T47D (cell line): ENCODE results near the gene F10.

Experiments used
- DNase-seq, 2 experiments: peaks; one replicate each; pipeline versions ENCODE4 v3.0.0 to v3.0.0-alpha.2; 2011 to 2012; ENCODE audit warnings: low read depth in 1 of 2, low spot score in 1 of 2
- JUND ChIP-seq: IDR thresholded peaks from 2 replicates; pipeline ENCODE4 v1.6.1; 2012; ENCODE audit warnings: low read depth
- in situ Hi-C: cut with HindIII; loops from 2 replicates; pipeline ENCODE4 v1.10.0; 2016; ENCODE audit warnings: low sequenced_read_pairs, low pct_unique_long_range_greater_than_20kb

The F10 gene

GRCh38 chr13:113112893-113113845, 9.4 kb upstream of the F10 start:
- no peak for DNase-seq
- no peak for TF ChIP-seq JUND
- in situ Hi-C loops, result no loop called here

- TF ChIP-seq JUND, result no peak
- in situ Hi-C loops, result no loop called here
- no peak for DNase-seq
Observed at GRCh38 chr13:113113846-113114271, 8.7 kb upstream of the F10 start.

GRCh38 chr13:113114511-113115362, 7.9 kb upstream of the F10 start:
- in situ Hi-C loops, result no loop called here
- no peak for DNase-seq
- TF ChIP-seq JUND, result no peak

GRCh38 chr13:113115363-113116205, 7.0 kb upstream of the F10 start:
- in situ Hi-C loops, result no loop called here
- DNase-seq, result no peak
- TF ChIP-seq JUND, result no peak

GRCh38 chr13:113116206-113116800, 6.3 kb upstream of the F10 start:
- no peak for TF ChIP-seq JUND
- no peak for DNase-seq
- in situ Hi-C loops, result no loop called here

GRCh38 chr13:113116871-113117271, 5.7 kb upstream of the F10 start:
- in situ Hi-C loops, result no loop called here

GRCh38 chr13:113117335-113117872, 5.2 kb upstream of the F10 start:
- in situ Hi-C loops, result no loop called here
- no peak for DNase-seq
- TF ChIP-seq JUND, result no peak

More at GRCh38 chr13:113116871-113117271, 5.7 kb upstream of the F10 start:
- TF ChIP-seq JUND, result no peak
- DNase-seq, result no peak

GRCh38 chr13:113117911-113118260, 4.7 kb upstream of the F10 start:
- no peak for TF ChIP-seq JUND
- in situ Hi-C loops, result no loop called here
- DNase-seq, result no peak

- in situ Hi-C loops, result no loop called here
- DNase-seq, result no peak
- TF ChIP-seq JUND, result no peak
Observed at GRCh38 chr13:113118261-113119021, 4.2 kb upstream of the F10 start.

- no peak for TF ChIP-seq JUND
- no peak for DNase-seq
- in situ Hi-C loops, result no loop called here
Observed at GRCh38 chr13:113119166-113119821, 3.3 kb upstream of the F10 start.

GRCh38 chr13:113119822-113120189, 2.8 kb upstream of the F10 start:
- in situ Hi-C loops, result no loop called here
- TF ChIP-seq JUND, result no peak
- DNase-seq, result no peak
